Epithelial cell of proximal tubule (primary cell): ENCODE measurements around the gene SANBR. TPM values are rescaled to one million over a fixed set of nuclear protein-coding genes. Genes with fewer than 3 reads are reported as not detected.

Experiments used
- DNase-seq: peaks from one replicate; pipeline ENCODE4 v3.0.0-alpha.2; 2011; ENCODE audit warnings: low read depth
- H3K4me3 ChIP-seq: 2 replicates; pipeline ENCODE4 v1.5.1; 2011; ENCODE audit warnings: low read depth, mild to moderate bottlenecking, low read length
- CTCF ChIP-seq: conservative IDR thresholded peaks from 2 replicates; pipeline ENCODE4 v1.5.1; 2012; ENCODE audit warnings: low read depth, mild to moderate bottlenecking, low read length
- total RNA-seq: library from RNA; depleted of rRNA; stranded (reverse); fragments of >200 nt; gene quantifications from 2 replicates; pipeline ENCODE4 v1.2.3, GENCODE V29; 2015

The SANBR gene
- total RNA-seq, 1 donor from 2014 or later: 6.3 TPM

GRCh38 chr2:61045226-61045625 lies 20.4 kb upstream of the SANBR start:
- no peak for TF ChIP-seq CTCF
- no peak for DNase-seq
- H3K4me3 ChIP-seq: no peak overlapping the region

DNA sequence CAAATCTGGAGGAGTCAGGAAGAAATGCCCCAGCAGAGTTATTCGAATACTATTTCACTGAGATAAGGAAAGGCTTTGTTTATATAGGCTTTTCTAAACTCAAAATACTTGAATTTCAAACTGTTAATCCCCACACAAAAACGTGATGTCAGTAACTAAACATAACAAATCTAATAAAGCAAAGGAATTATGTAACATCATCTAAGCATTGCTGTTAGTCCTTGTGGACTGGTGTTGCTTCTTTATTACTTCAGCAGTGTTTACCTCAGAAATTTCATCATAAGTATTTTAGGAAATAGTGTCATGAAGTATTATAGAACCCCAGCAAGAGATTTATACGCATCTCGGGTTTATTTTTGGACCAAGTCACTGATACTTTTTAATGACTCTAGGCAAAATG lies 19.7 kb upstream of the SANBR start:
- TF ChIP-seq CTCF: no peak
- no peak for DNase-seq
- no peak overlapping the region for H3K4me3 ChIP-seq

DNA sequence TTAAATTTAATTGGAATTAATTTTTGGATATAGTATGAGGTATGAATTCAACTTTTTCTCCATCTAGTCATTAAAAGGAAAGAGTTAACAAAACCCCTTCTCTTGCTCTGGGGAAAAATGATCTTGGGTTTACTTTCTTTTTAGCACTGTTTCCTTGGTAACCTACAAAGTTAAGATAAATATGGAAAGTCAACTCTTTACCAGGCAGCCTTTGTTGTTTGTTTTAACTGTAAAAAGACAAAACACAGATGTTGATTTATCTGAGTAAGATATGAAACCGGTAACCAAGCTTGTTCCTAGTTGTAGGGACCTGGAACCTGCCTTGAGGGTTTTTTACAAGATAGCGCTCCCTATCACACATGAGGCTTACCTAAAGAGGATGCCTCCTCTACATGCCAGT lies 10.1 kb upstream of the SANBR start:
- TF ChIP-seq CTCF: no peak
- DNase-seq: no peak
- no peak overlapping the region for H3K4me3 ChIP-seq

DNA sequence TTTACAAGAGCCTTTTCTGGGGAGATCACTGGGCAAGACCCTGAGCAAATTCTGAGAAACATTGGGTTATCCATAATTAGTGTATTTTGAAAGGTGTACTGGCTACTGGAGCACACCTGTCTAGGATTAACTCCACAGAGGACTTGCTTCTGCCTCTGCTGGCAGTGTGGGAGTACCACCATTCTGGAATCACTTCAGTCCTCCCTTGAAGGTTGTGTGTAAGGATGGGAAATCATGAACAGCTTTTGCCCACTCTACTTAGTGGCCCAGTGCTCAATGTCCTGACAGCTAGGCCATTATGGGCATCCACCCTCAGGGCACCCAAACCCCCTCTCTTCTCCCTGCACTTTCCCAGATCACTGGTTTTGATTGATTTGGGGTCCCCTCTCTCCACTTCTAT lies 8.1 kb upstream of the SANBR start:
- no peak overlapping the region for H3K4me3 ChIP-seq
- DNase-seq: no peak
- no peak for TF ChIP-seq CTCF

GRCh38 chr2:61059382-61059781 lies 6.3 kb upstream of the SANBR start:
- no peak overlapping the region for H3K4me3 ChIP-seq
- DNase-seq: no peak
- TF ChIP-seq CTCF: no peak

GRCh38 chr2:61074100-61074499 lies 8.4 kb downstream of the SANBR start:
- no peak overlapping the region for H3K4me3 ChIP-seq
- no peak for DNase-seq
- no peak for TF ChIP-seq CTCF

- TF ChIP-seq CTCF: no peak
- no peak overlapping the region for H3K4me3 ChIP-seq
- DNase-seq: no peak
Measured at GRCh38 chr2:61085883-61086282, 20.2 kb downstream of the SANBR start.
